GM21381 (cell line): ENCODE measurements around the gene MGME1.

Experiments
- ATAC-seq: cut with Tn5 transposase; IDR thresholded peaks from one replicate; pipeline ENCODE4 v1.9.1; 2021; ENCODE audit warnings: mild to moderate bottlenecking, moderate library complexity; ENCODE audit not compliant: unreplicated experiment

MGME1 gene

GRCh38 chr20:17992224-17992637, 23.4 kb downstream of the MGME1 start:
- peak; percentile 60 for ATAC-seq

GRCh38 chr20:17992847-17993513, 24.2 kb downstream of the MGME1 start:
- no peak for ATAC-seq

- no peak for ATAC-seq
These were observed 24.7 kb downstream of the MGME1 start for GRCh38 chr20:17993546-17993945.

GRCh38 chr20:17995967-17996819, 27.4 kb downstream of the MGME1 start:
- no peak for ATAC-seq

- ATAC-seq, result no peak
These were observed 29.6 kb downstream of the MGME1 start for GRCh38 chr20:17998446-17998845.

GRCh38 chr20:17999566-17999965, 30.7 kb downstream of the MGME1 start:
- ATAC-seq, result no peak

- no peak for ATAC-seq
These were observed 32.5 kb downstream of the MGME1 start for GRCh38 chr20:18001131-18001921.

- no peak for ATAC-seq
These were observed 35.1 kb downstream of the MGME1 start for GRCh38 chr20:18003897-18004296.

GRCh38 chr20:18004384-18005031, 35.7 kb downstream of the MGME1 start:
- ATAC-seq, result no peak

GRCh38 chr20:18005170-18005989, 36.6 kb downstream of the MGME1 start:
- ATAC-seq, result peak; percentile 91

- ATAC-seq, result no peak
These were observed 37.2 kb downstream of the MGME1 start for GRCh38 chr20:18005990-18006364.

- ATAC-seq, result no peak
These were observed 37.9 kb downstream of the MGME1 start for GRCh38 chr20:18006684-18007083.

- no peak for ATAC-seq
These were observed 38.9 kb downstream of the MGME1 start for GRCh38 chr20:18007534-18008292.

GRCh38 chr20:18009116-18009515, 40.3 kb downstream of the MGME1 start:
- ATAC-seq, result no peak

GRCh38 chr20:18011482-18011881, 42.7 kb downstream of the MGME1 start:
- ATAC-seq, result no peak

- no peak for ATAC-seq
These were observed 43.3 kb downstream of the MGME1 start for GRCh38 chr20:18011951-18012645.

GRCh38 chr20:18012901-18013300, 44.1 kb downstream of the MGME1 start:
- ATAC-seq, result no peak

GRCh38 chr20:18014411-18014810, 45.6 kb downstream of the MGME1 start:
- ATAC-seq, result no peak

- no peak for ATAC-seq
These were observed 48.0 kb downstream of the MGME1 start for GRCh38 chr20:18016772-18017171.
